ENCODE results near the gene PTPN13.

Gene PTPN13

GRCh38 chr4:86720508-86721068, 126.5 kb downstream of the PTPN13 start:
- peak; percentile 9 for DNase-seq

- DNase-seq, result no peak
These were observed 127.3 kb downstream of the PTPN13 start for GRCh38 chr4:86721412-86721811.

- DNase-seq, result no peak
These were observed 136.2 kb downstream of the PTPN13 start for GRCh38 chr4:86730310-86730709.

GRCh38 chr4:86737244-86737643, 143.1 kb downstream of the PTPN13 start:
- DNase-seq, result no peak

GRCh38 chr4:86741846-86742245, 147.7 kb downstream of the PTPN13 start:
- DNase-seq, result no peak

- no peak for DNase-seq
These were observed 150.5 kb downstream of the PTPN13 start for GRCh38 chr4:86744570-86744969.

- no peak for DNase-seq
These were observed 155.0 kb downstream of the PTPN13 start for GRCh38 chr4:86749121-86749520.

- DNase-seq, result no peak
These were observed 161.3 kb downstream of the PTPN13 start for GRCh38 chr4:86755388-86755787.

GRCh38 chr4:86757468-86757867, 163.4 kb downstream of the PTPN13 start:
- DNase-seq, result no peak

GRCh38 chr4:86759298-86759697, 165.2 kb downstream of the PTPN13 start:
- DNase-seq, result no peak

GRCh38 chr4:86762649-86763048, 168.5 kb downstream of the PTPN13 start:
- no peak for DNase-seq

- no peak for DNase-seq
These were observed 175.7 kb downstream of the PTPN13 start for GRCh38 chr4:86769794-86770193.

GRCh38 chr4:86771141-86771540, 177.0 kb downstream of the PTPN13 start:
- no peak for DNase-seq

GRCh38 chr4:86775061-86775460, 180.9 kb downstream of the PTPN13 start:
- DNase-seq, result peak; percentile 1

GRCh38 chr4:86778175-86778574, 184.1 kb downstream of the PTPN13 start:
- DNase-seq, result no peak

- no peak for DNase-seq
These were observed 194.7 kb downstream of the PTPN13 start for GRCh38 chr4:86788826-86789225.

- DNase-seq, result no peak
These were observed 197.0 kb downstream of the PTPN13 start for GRCh38 chr4:86791126-86791525.

GRCh38 chr4:86809809-86810208, 215.7 kb downstream of the PTPN13 start:
- no peak for DNase-seq

GRCh38 chr4:86810847-86811246, 216.7 kb downstream of the PTPN13 start:
- no peak for DNase-seq

- DNase-seq, result no peak
These were observed 221.5 kb downstream of the PTPN13 start for GRCh38 chr4:86815653-86816052.

GRCh38 chr4:86816501-86817273, 222.6 kb downstream of the PTPN13 start:
- DNase-seq, result no peak

GRCh38 chr4:86818211-86818610, 224.1 kb downstream of the PTPN13 start:
- no peak for DNase-seq

- no peak for DNase-seq
These were observed 224.7 kb downstream of the PTPN13 start for GRCh38 chr4:86818841-86819240.

GRCh38 chr4:86819561-86819960, 225.4 kb downstream of the PTPN13 start:
- DNase-seq, result no peak

- DNase-seq, result no peak
These were observed 227.0 kb downstream of the PTPN13 start for GRCh38 chr4:86821151-86821550.
